ENCODE measurements around the gene COL6A2.
"Not testable (repeated sequence)": the region's sequence is repeated elsewhere in the genome, so short reads cannot be mapped to it uniquely, and the experiment has no call there.

Gene COL6A2

DNA sequence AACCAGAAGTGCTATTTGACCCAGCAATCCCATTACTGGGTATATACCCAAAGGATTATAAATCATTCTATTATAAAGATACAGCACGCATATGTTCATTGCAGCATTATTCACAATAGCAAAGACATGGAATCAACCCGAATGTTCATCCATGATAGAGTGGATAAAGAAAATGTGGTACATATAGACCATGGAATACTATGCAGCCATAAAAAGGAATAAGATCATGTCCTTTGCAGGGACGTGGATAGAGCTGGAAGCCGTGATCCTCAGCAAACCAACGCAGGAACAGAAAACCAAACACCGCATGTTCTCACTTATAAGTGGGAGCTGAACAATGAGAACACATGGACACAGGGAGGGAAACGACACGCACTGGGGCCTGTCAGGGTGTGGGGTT, 21.2 kb upstream of the COL6A2 start:
- intact Hi-C loops (cut with DNase I); DNase-seq: not testable (repeated sequence)

DNA sequence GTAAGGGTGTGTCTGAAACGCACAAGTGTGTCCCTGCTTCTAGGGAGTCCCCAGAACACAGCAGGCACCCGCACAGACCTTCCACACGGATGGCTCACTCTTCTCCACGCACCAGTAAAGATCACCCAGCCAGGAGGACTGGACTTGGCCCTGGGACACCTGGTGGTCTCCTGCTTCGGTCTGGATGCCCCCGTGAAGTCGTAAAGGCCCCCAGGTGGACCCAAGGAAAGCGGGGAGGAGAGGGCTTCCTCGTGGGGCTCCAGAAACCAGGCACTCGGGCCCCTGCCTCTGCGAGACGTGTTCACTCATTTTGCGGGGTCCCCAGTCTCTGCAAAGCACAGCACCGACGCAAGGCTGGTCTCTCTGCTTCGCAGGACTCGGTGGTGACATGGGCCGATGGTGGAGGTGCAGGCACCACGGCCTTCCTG, 20.2 kb upstream of the COL6A2 start:
- DNase-seq: peak in 2 of 10 donors; percentile 7 to 80
- intact Hi-C loops (cut with DNase I): no loop called here

DNA sequence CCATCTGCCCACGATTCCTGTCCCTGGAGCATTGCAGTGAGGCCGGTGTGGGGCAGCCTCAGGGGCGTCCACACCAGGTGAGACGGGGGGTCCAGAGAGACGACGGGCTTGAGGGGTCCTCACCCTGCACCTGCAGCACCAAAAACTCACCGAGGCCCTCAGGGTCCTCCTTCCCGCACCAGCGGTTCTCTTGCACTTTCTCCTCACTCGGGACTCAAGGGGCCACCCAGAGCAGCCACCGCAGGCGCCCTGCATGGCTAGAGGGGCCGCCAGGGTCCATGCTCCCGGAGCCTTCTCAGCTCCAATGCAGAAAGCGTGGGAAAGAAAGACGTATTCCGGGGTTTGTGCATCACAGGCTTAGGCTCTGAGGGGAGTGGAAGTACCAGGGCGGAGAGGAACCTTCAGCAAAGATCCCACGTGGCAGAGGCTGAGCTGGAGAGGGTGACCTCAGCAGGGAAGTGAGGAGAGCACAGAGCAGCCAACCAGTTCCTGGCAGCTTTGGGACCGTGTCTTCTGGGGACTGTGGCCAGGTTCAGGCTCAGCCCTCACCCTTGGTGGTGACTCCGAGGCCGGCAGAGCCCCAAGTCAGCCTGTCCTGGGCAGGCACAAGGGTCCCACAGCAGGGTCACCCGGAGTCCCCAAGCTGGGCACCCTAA, 19.5 kb upstream of the COL6A2 start:
- intact Hi-C loops (cut with DNase I): no loop called here
- peak in 2 of 10 donors; percentile 3 to 59 for DNase-seq

DNA sequence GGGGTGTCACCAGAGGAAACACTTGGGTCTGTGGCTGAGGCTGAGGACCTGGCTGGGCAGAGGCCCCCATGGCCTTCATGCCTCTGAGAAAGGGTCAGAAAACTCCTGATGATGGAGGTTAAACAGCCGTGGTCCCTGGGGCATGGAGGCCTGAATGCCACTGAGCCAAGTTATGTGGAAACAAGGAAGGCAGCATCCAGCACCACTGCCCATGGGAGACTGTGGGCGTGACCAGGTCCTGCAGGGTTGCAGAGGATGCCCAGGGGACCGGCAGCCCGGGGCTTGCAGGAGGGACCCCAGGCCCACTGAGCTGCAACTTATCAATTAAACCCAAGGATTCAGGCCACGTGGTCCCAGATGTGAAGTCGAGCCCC, 18.9 kb upstream of the COL6A2 start:
- intact Hi-C loops (cut with DNase I): no loop called here
- DNase-seq: peak in 1 of 10 donors; percentile 70

DNA sequence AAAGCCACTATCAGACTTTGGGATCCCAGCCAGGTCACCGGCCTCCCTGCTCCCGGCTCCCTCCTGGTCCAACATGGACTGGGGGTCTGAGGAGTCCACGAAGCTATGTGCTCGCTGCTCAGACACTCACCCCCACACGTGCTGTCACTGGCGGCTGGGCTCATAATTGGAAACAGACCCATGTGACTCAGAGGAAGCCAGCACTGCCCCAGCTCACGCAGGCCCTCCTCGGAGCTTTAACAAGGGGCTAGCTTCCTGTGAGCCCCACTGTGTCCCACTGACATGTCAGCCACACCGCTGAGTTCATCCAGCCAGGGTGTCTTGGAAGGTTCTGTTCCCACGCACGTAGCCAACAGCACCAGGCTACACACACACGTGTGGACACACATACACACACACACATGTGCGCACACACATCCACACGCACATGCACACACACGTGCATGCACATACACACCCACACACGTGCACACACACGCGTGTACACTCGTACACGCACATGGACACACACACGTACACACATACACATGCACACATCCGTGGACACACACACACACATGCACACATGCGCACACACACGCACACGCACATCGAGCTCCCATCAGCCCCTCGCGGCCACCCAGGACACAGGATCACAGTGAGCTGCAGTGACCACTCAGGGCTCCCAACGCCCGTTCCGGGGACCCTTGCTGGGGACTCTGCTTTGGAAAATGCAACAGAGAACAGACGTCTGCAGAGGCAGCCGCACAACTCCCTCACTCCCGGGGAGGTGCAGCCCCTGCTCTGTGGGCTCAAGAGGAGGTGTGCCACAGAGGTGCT, 18.4 kb upstream of the COL6A2 start:
- peak in 3 of 10 donors; percentile 5 to 76 (median 73) for DNase-seq

DNA sequence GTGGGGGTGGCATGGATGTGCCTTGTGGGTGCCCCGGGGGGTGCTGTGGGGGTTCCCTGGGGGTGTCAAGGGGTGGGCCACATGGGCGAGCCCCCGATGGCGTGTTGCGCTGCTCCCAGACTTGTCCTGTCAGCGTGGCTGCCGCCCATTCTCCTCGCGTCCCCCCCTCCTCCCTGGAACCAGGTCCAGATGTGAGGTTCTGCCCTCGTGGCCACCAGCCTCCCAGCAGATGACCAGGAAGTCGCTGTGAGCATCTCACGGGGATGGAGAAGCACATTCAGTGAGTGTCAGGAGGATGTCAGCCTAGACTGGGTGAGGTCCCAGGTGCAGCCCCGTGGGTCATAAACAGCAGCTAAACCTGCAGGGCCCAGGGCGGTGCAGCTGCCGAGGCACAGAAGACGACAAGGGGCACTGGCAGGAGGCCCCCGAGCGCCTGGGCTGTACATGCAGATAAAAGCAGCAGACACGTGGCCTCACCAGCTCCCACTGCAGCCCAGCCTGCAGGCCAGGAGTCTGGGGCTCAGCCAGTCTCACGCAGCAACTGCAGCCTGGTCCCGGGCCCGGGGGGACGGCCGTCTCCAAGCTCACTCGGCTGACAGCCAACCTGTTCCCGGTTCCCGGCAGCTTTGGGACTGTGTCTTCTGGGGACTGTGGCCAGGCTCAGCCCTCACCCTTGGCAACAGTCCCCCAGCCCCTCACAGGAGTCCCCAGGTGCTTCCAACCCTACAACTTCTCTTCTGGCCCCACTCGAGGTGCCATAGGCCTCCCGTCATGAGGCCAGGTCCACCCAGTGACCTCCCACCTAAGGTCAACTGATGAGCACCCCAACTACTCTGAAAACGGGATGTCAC, 17.5 kb upstream of the COL6A2 start:
- intact Hi-C loops (cut with DNase I): no loop called here

More for the DNA sequence above, 18.4 kb upstream of the COL6A2 start:
- intact Hi-C loops (cut with DNase I): no loop called here

DNA sequence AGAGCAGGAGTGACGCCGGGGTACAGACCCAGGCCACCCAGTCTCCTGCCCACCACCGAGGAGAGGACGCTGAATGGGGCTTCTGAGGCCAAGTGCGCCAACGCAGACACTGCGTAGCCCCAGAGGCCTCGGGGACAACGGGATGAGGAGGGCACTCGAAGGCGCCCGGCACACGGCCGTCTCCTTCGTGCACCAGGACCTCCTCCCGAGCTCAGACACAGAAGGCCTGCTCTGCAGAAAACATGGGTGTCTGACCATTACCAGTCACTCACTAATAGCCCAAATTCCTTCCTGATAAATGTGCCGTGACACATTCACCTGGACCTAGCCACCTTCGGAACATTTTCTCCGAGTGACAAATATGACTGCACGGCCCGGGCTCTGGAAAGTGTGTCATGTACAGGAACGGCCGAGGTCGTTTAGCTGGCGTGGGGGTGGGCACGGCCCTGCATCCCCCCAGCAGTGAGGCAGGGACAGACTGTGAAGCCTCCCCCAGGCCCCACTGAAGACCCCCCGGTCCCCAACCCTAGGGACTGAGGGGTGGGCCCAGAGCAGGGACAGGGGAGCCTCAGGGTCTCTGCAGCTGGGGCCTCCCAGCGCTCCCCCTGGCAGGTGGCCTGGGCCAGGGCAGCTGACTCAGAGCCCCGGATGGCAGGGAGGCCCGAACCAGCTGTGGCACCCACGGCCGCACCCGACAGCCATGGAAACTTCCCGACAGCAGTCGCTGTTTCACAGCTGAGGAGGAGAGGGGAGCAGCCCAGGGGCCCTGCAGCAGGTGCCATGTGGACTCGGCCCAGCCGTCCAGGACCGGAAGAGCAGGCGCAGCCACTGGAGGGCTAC, 16.7 kb upstream of the COL6A2 start:
- intact Hi-C loops (cut with DNase I): no loop called here
- peak in 2 of 10 donors; percentile 10 to 79 for DNase-seq

More for the DNA sequence above, 17.5 kb upstream of the COL6A2 start:
- DNase-seq: peak in 7 of 10 donors; percentile 16 to 92 (median 50)

DNA sequence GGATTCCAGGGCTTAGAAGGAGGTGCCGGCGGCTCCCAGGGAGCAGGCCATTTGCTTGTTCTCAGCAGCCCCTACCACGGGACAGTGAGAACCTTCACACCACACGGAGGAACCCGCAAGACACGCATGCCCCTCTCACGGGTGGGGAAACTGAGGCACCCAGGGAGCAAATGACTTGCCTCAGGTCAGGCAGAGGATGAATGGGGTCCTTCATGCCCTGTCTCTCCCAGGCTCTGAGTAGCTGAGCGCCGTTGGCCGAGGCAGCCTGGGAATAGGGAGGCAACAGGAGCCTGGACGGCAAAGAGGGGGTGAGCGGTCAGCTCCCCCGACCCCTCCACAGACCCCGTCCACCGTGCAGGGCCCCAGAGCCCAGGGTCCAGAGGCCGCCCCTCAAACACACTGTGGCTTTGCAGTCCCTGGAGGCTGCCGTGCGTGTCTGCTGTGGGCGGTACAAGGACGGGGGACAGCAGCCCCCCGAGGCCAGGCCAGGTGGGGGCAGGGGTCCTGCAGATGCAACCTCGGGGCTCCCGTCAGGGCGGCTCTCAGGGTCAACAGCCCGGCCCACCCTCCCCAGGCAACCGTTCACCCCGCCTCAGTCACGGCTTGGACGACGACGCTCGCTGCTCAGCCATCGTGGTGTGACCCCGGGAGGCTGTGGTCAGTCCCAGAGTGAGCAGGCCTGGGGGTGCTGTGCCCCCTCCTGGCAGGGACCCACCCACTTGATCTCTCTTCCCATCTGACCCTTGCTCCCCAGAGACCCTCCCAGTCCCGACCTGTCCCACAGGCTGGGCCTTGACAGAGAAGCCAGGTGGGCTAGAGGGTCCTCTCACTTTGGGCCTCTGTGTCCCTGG, 15.8 kb upstream of the COL6A2 start:
- intact Hi-C loops (cut with DNase I): no loop called here
- peak in 2 of 10 donors; percentile 57 to 59 for DNase-seq

DNA sequence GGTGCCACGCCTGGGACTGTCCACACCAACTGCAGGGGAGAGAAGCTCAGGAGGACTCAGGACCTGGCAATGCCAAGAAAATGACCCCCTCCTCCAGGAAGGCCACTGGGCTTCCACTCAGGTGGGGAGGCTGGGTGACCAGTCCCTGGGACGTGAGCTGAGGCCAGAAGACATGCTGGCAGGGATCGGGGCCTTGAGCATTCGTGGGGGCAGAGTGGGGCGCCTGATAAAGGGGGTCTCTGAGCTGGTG, 15.3 kb upstream of the COL6A2 start:
- DNase-seq: no peak
- intact Hi-C loops (cut with DNase I): no loop called here

DNA sequence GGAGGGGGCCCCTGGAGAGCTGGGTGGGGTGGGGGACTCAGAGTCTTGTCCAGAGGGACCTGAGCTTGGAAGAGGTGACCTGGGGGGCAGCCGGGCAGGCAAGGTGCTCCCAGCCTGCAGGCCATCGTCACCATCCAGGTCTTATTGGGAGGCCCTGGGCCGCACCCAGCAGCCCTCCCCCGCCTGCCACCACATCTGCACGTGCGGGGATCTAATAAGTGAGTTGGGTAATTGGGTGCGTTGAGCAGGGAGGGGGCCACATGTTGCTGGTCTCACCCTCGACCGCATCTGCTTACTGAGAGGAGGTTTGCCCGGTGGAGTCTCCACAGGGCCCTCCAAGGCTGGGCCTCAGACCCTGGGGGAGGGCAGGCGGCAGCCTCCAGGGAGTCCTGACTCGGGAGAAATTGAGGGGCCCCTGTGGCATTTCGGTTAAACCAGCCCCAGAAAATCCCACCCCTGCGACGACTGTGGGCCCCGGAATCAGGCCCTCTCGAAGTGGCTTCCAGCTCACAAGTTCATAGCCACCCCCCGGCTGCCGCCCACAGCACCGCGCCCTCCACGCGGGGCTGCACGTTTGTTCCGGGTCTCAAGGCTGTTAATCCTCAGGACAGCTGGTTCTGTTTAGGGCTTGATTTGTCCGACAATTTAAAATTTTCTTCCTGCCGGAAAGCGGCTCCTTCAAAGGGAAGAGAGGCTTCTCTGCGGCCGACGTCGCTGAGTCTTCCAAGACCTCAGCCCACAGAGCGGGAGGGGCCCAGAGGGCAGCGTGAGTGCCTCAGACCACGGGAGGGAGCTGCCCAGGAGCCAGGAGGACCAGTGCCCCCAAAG, 14.7 kb upstream of the COL6A2 start:
- peak in 3 of 10 donors; percentile 59 to 72 (median 62) for DNase-seq
- intact Hi-C loops (cut with DNase I): no loop called here

DNA sequence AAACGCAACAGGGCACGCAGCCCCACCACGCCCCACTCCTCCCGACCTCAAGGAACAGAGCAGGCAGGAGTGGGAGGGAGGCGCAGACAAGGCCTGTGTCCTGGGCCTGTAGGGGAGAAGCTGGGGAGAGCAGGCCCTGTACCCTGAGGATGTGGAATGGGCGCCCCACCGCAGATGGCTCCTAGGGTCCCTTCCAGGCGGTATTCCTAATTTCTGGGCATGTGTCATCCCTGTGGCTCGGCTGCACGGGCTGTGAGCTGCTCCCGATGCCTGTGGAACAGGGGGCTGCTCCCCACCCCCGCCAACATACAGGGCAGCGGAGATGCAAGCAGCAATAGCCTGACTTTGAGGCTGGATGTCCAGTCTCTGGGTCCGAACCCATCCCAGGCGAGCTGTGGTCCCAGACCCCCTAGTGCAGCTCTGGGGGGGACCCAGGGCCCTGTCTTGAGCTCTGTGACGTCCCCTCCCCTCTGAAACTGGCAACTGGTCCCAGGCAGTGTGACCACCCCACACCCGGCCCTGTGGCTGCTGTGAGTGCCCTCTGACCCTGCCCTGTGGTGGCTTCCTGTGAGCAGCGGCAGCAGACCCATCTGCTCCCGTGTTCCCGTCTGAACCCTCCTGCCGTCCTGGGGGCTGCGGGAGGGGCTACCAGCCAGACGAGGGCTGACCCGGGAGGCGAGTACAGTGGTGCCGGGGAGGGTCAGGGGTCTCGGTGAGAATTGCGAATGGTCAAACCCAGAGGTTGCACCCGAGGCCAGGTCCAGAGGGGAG, 13.9 kb upstream of the COL6A2 start:
- intact Hi-C loops (cut with DNase I): no loop called here
- DNase-seq: peak in 2 of 10 donors; percentile 63 to 73

DNA sequence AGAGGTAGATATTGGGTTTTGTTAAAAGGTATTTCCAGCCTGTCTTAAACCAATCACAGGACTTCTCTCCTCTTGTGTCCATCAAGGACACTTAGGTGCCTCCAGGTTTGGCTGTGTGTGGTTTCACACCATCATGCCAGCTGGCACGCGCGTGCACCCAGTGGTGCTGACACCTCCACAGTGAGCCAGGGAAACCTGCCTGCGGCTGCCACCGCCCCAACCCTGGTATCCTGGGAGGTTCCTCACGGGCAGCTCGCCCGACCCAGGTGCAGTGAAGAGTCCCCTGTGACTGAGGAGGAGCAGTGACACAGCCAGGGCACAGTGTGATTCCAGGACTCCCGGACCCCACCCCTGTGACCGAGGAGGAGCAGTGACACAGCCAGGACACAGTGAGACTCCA, 13.2 kb upstream of the COL6A2 start:
- DNase-seq: peak in 2 of 10 donors; percentile 73 to 76
- intact Hi-C loops (cut with DNase I): no loop called here

DNA sequence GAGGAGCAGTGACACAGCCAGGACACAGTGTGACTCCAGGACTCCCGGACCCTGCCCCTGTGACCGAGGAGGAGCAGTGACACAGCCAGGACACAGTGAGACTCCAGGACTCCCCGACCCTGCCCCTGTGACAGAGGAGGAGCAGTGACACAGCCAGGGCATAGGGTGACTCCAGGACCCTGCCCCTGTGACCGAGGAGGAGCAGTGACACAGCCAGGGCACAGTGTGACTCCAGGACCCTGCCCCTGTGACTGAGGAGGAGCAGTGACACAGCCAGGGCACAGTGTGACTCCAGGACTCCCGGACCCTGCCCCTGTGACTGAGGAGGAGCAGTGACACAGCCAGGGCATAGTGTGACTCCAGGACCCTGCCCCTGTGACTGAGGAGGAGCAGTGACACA, 12.7 kb upstream of the COL6A2 start:
- intact Hi-C loops (cut with DNase I): not testable (repeated sequence)

DNA sequence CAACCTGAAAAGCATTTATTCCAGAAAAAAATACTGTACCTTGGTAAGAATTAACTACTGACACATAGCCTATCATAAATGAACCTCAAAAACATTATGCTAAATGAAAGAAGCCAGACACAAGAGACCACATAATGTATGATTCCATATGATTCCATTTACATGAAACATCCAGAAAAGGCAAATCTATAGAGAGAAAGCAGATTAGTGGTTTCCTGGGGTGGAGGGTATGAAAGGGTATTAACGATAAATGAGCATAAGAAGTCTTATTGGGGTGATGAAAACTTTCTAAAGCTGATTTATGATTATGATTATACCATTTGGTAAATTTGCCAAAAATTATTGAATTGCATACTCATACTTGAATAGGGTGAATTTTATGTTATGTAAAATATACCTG, 10.3 kb upstream of the COL6A2 start:
- no peak for DNase-seq
- intact Hi-C loops (cut with DNase I): no loop called here

More for the DNA sequence above, 12.7 kb upstream of the COL6A2 start:
- not testable (repeated sequence) for DNase-seq

DNA sequence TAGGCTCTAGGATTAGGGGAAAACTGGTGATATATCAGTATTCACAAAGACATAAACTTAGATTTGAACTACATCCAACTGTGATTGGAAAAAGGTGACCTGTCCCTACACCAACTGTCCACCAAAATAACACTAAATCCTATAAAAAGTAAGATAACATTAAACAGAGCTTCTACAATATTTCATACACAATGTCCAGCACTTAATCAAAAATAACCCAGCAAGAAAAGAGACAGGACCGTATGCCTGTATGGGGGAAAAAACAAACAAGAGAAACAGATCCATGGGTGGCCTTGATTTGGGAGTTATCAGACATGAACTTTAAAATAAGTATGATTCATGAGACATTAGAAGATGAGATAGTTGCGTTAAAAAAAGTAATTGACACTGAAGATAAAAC, 9.7 kb upstream of the COL6A2 start:
- no peak for DNase-seq
- intact Hi-C loops (cut with DNase I): no loop called here

DNA sequence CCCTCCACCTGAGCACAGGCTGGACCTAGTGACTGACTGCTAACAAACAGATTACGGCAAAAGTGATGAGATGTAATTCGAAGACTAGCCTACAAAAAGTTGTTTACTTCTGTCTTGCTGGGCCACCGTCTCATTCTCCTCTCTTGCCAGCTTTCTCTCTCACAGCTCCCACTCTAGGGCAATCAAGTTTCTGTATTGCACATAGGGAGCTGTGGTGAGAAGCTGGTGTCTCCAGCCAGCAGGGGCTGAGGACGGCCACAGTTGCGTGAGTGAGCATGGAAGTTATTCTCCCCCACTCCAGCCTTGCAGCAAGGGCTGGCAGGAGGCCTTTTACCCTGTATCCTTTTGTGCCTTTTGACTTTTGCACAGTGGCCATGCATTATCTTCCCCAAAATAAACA, 8.6 kb upstream of the COL6A2 start:
- intact Hi-C loops (cut with DNase I): no loop called here
- no peak for DNase-seq

DNA sequence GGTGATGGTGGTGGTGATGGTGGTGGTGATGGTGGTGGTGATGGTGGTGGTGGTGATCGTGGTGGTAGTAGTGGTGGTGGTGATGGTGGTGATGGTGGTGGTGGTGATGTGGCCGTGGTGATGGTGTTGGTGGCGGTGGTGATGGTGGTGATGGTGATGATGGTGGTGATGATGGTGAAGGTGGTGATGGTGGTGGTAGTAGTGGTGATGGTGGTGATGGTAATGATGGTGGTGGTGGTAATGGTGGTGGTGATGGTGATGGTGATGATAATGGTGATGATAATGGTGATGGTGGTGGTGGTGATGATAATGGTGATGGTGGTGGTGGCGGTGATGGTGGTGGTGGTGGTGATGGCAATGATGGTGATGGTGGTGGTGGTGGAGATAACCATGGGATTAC, 6.8 kb upstream of the COL6A2 start:
- intact Hi-C loops (cut with DNase I): no loop called here
- DNase-seq: no peak

DNA sequence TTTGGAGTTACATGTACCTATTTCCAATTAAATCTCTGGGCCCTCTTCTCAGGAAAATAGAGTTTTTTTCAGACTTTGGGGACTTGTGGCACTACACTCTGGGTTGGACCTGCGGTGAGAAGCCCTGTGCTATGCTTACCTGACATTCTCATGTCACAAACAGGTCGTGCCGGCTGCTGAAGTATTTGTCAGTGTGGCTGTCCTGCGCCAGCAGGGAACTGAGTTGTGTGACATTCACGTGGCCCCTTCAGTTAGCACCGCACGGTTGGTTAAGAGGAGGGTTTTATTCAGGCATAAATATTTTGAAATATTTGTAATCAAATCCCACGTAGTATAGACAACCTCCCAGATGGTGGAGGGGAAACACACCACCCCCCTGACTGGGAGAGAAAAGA, 6.3 kb upstream of the COL6A2 start:
- no peak for DNase-seq
- intact Hi-C loops (cut with DNase I): no loop called here

Data from posterior cingulate gyrus (tissue), 11 donors.